CD14-positive monocyte (primary cell): ENCODE results near the gene TPX2. TPM values are rescaled to one million over a fixed set of nuclear protein-coding genes. Genes with fewer than 3 reads are reported as not detected.

Source experiments
- DNase-seq, 3 donors: peaks; one replicate each; pipeline ENCODE4 v3.0.0-alpha.2; 2011 to 2022
- H2AFZ ChIP-seq: 2 replicates; pipeline ENCODE4 v1.6.0; 2012; ENCODE audit warnings: mild to moderate bottlenecking, low read depth, low read length, inconsistent platforms; ENCODE audit not compliant: insufficient read depth, poor library complexity, severe bottlenecking
- H3K27ac ChIP-seq, 2 donors: 1 replicate in 1 of 2; 2 replicates in 1 of 2; pipeline ENCODE4 v1.5.1; 2012 to 2013; ENCODE audit warnings: low read length in 2 of 2, control low read depth in 1 of 2, inconsistent platforms in 1 of 2, low read depth in 1 of 2, mild to moderate bottlenecking in 1 of 2
- H3K27me3 ChIP-seq, 2 donors: one replicate each; pipeline versions ENCODE4 v1.6.0 to v1.6.1; 2011 to 2013; ENCODE audit warnings: low read length in 2 of 2; ENCODE audit not compliant: control insufficient read depth in 2 of 2, insufficient read depth in 2 of 2
- H3K36me3 ChIP-seq, 2 donors: replicated peaks in 1 of 2; 1 replicate in 1 of 2; 2 replicates in 1 of 2; pipeline versions ENCODE4 v1.5.1 to v1.6.1; 2012 to 2013; ENCODE audit warnings: low read length in 2 of 2, control low read depth in 1 of 2, inconsistent platforms in 1 of 2, mild to moderate bottlenecking in 1 of 2; ENCODE audit not compliant: insufficient read depth in 2 of 2, control insufficient read depth in 1 of 2
- H3K4me1 ChIP-seq, 2 donors: 1 replicate in 1 of 2; 2 replicates in 1 of 2; pipeline versions ENCODE4 v1.5.1 to v1.6.1; 2012 to 2013; ENCODE audit warnings: low read length in 2 of 2, control low read depth in 1 of 2, inconsistent platforms in 1 of 2, mild to moderate bottlenecking in 1 of 2, moderate library complexity in 1 of 2; ENCODE audit not compliant: insufficient read depth in 2 of 2, control insufficient read depth in 1 of 2
- H3K4me2 ChIP-seq: replicated peaks from 2 replicates; pipeline ENCODE3; 2012; ENCODE audit warnings: low read length, moderate library complexity, mild to moderate bottlenecking; ENCODE audit not compliant: poor library complexity, severe bottlenecking; ENCODE audit errors: extremely low read depth
- H3K4me3 ChIP-seq, 3 experiments: fragments of 200-600 bp in 1 of 3; sonication (generic) in 1 of 3; replicated peaks in 1 of 3; 1 replicate in 2 of 3; 2 replicates in 1 of 3; pipeline ENCODE4 v1.5.1; 2011 to 2013; ENCODE audit warnings: low read length in 3 of 3, mild to moderate bottlenecking in 3 of 3, control low read depth in 2 of 3, low read depth in 2 of 3, inconsistent platforms in 1 of 3, moderate library complexity in 1 of 3
- H3K79me2 ChIP-seq: 2 replicates; pipeline ENCODE4 v1.6.0; 2012; ENCODE audit warnings: mild to moderate bottlenecking, control low read depth, inconsistent platforms, low read length, moderate library complexity; ENCODE audit not compliant: insufficient read depth
- H3K9ac ChIP-seq: 2 replicates; pipeline ENCODE4 v1.6.0; 2017; ENCODE audit warnings: low read length, mild to moderate bottlenecking; ENCODE audit not compliant: insufficient read depth, poor library complexity, severe bottlenecking
- H3K9me3 ChIP-seq, 2 donors: replicated peaks in 1 of 2; 1 replicate in 1 of 2; 2 replicates in 1 of 2; pipeline versions ENCODE4 v1.5.1 to v1.6.1; 2012 to 2013; ENCODE audit warnings: low read length in 2 of 2, control low read depth in 1 of 2; ENCODE audit not compliant: control insufficient read depth in 1 of 2, insufficient read depth in 1 of 2
- H4K20me1 ChIP-seq: 2 replicates; pipeline ENCODE4 v1.6.0; 2012; ENCODE audit warnings: mild to moderate bottlenecking, low read length, control low read depth, moderate library complexity; ENCODE audit not compliant: insufficient read depth
- H3K27ac Mint-ChIP-seq, 7 donors: one replicate each; pipeline ENCODE4 v1.8.0; 2020; ENCODE audit warnings: mild to moderate bottlenecking in 7 of 7, mixed read lengths in 7 of 7, moderate library complexity in 6 of 7, inconsistent platforms in 2 of 7
- H3K27me3 Mint-ChIP-seq, 3 donors: one replicate each; pipeline ENCODE4 v1.8.0; 2021 to 2022; ENCODE audit warnings: low read depth in 3 of 3, mild to moderate bottlenecking in 3 of 3, mixed read lengths in 3 of 3, moderate library complexity in 3 of 3, inconsistent platforms in 1 of 3
- H3K36me3 Mint-ChIP-seq, 2 donors: one replicate each; pipeline ENCODE4 v1.8.0; 2020; ENCODE audit warnings: mixed read lengths in 2 of 2, inconsistent platforms in 1 of 2, mild to moderate bottlenecking in 1 of 2
- H3K4me1 Mint-ChIP-seq: one replicate; pipeline ENCODE4 v1.8.0; 2020; ENCODE audit warnings: mild to moderate bottlenecking, mixed read lengths
- H3K4me3 Mint-ChIP-seq, 2 donors: one replicate each; pipeline ENCODE4 v1.8.0; 2020; ENCODE audit warnings: mild to moderate bottlenecking in 2 of 2, mixed read lengths in 2 of 2, moderate library complexity in 1 of 2
- H3K9me3 Mint-ChIP-seq, 7 donors: one replicate each; pipeline ENCODE4 v1.8.0; 2020 to 2022; ENCODE audit warnings: mixed read lengths in 7 of 7, mild to moderate bottlenecking in 6 of 7, moderate library complexity in 6 of 7, inconsistent platforms in 2 of 7
- WGBS: methylation state at CpG from one replicate; pipeline ENCODE4 v1.1.5; 2013; ENCODE audit warnings: missing lambda C conversion rate; ENCODE audit not compliant: insufficient coverage; 5-methylcytosine and 5-hydroxymethylcytosine counted together
- intact Hi-C, 2 donors: fragments of 100-400 bp; cut with micrococcal nuclease; formaldehyde crosslinking; loops; one replicate each; pipeline versions ENCODE4 v1.15.0 to v1.15.1; 2023
- polyA plus RNA-seq, 3 donors: library from polyadenylated mRNA; depleted of rRNA in 1 of 3; unstranded in 2 of 3; stranded (reverse) in 1 of 3; fragments of 300-500 nt in 2 of 3; fragments of >200 nt in 1 of 3; fragmentation: Illumina TruSeq in 2 of 3; gene quantifications; 1 replicate in 2 of 3; 2 replicates in 1 of 3; pipeline ENCODE4 v1.2.3, GENCODE V29; 2012 to 2021
- TF ChIP-seq, protein P1 (sequence below): fragments of 200-600 bp; IDR thresholded peaks from one replicate; pipeline ENCODE4 v1.8.0; 2022; ENCODE audit warnings: antibody characterized with exemption, mild to moderate bottlenecking

TPX2 gene
- polyA plus RNA-seq, 3 donors, result 0.06 TPM; not detected in 2

DNA sequence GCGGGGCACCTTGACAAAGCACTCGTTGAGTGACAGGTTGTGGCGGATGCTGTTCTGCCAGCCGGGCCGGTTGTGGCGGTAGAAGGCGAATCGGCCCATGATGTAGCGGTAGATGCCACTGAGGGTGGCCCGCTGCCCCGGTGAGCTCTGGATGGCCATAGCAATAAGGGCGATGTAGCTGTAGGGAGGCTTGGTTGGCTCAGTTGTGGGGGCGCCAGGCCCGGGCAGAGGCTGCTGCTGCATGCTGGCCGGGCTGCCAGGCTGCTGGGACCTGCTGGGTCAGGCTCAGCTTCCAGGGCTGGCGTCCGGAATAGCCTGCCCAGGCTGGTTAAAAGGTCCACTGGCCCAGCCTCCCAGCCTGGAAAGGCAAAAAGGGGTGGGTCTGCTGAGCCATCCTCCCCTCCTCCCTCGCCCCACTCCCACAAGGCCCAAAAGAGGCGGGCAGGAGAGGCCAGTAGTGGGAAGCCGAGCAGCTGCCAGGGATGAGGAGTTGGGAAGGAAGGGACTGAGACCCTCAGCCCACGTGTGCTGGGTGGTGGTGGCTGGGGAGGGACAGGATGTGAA is 106.3 kb downstream of the TPX2 start, which contains the start of gene FOXS1:
TSS of gene FOXS1 (minus strand) at position 305 of the 564 bp plus-strand sequence. CDS start at position 243, 62 bp downstream.
- WGBS, result 92% methylated on average over 19 of the region's 21 CpGs
- Mint-ChIP-seq H3K4me3 (no peak within 1 kb of the TSS), H3K27ac (no peak within 1 kb of the TSS), H3K27me3 (peaks cover 14 to 35% (median 15%) of the 10 kb centered on the region in 3 donors), H3K9me3 (peaks cover 0 to 2% (median 0%) of the 10 kb centered on the region in 7 donors), H3K4me1 (no peaks in the 10 kb centered on the region), H3K36me3 (no peaks in the 10 kb centered on the region)
- H4K20me1 ChIP-seq, result no peaks in the 10 kb centered on the region
- no peaks in the 10 kb centered on the region for H3K79me2 ChIP-seq
- H3K27ac ChIP-seq, result no peak within 1 kb of the TSS
- H3K27me3 ChIP-seq, result peaks cover 0 to 21% of the 10 kb centered on the region in 2 donors
- TF ChIP-seq, protein P1, sequence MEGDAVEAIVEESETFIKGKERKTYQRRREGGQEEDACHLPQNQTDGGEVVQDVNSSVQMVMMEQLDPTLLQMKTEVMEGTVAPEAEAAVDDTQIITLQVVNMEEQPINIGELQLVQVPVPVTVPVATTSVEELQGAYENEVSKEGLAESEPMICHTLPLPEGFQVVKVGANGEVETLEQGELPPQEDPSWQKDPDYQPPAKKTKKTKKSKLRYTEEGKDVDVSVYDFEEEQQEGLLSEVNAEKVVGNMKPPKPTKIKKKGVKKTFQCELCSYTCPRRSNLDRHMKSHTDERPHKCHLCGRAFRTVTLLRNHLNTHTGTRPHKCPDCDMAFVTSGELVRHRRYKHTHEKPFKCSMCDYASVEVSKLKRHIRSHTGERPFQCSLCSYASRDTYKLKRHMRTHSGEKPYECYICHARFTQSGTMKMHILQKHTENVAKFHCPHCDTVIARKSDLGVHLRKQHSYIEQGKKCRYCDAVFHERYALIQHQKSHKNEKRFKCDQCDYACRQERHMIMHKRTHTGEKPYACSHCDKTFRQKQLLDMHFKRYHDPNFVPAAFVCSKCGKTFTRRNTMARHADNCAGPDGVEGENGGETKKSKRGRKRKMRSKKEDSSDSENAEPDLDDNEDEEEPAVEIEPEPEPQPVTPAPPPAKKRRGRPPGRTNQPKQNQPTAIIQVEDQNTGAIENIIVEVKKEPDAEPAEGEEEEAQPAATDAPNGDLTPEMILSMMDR, result no peak
- no peak within 1 kb of the TSS for H3K9ac ChIP-seq
- no peaks in the 10 kb centered on the region for H3K36me3 ChIP-seq
- no peak within 1 kb of the TSS for H3K4me2 ChIP-seq
- H3K4me3 ChIP-seq, result no peak within 1 kb of the TSS
- no peak for DNase-seq
- no peaks in the 10 kb centered on the region for H3K4me1 ChIP-seq
- H3K9me3 ChIP-seq, result no peaks in the 10 kb centered on the region
- intact Hi-C loops, result loop anchor here in 1 of 2 donors (2.0 kb wide), 1 partner anchor 23 kb away; no protein-coding TSS in a partner anchor
- no peak within 1 kb of the TSS for H2AFZ ChIP-seq

DNA sequence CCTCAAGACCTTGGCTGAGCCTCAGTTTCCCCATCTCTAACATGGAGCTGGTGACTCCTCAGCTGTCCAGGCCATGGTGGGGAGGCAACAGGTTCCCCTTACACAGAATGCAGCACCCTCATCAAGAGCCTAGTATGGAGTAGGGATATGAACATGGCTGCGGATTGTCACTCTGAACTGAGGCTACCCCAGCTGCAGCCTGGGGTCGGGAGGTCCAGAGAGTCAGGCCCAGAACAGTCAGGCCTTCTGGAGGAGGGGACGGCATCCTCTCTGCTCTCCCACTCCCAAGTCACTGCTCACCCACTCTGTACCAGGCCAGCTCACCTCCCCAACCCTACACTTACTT is 107.7 kb downstream of the TPX2 start:
- Mint-ChIP-seq H3K4me1 (no peaks in the 10 kb centered on the region), H3K9me3 (peaks cover 0 to 2% (median 0%) of the 10 kb centered on the region in 7 donors), H3K4me3 (no peak overlapping the region), H3K36me3 (no peaks in the 10 kb centered on the region), H3K27ac (no peak overlapping the region), H3K27me3 (peaks cover 16 to 36% (median 22%) of the 10 kb centered on the region in 3 donors)
- intact Hi-C loops, result loop anchor here in 1 of 2 donors (1.0 kb wide), 1 partner anchor 23 kb away; no protein-coding TSS in a partner anchor
- TF ChIP-seq, protein P1, result peak; percentile 62
- Histone ChIP-seq H2AFZ (no peak overlapping the region), H4K20me1 (no peaks in the 10 kb centered on the region), H3K4me3 (no peak overlapping the region), H3K27ac (no peak overlapping the region), H3K9me3 (no peaks in the 10 kb centered on the region), H3K27me3 (peaks cover 0 to 20% of the 10 kb centered on the region in 2 donors), H3K36me3 (no peaks in the 10 kb centered on the region), H3K79me2 (no peaks in the 10 kb centered on the region), H3K4me2 (no peak overlapping the region), H3K9ac (no peak overlapping the region), H3K4me1 (no peaks in the 10 kb centered on the region)
- DNase-seq, result no peak
- WGBS, result 20% methylated on average over 1 of the region's 3 CpGs
